GM18907 (cell line): ENCODE measurements around the gene ZNF212.
"Not testable (repeated sequence)": the region's sequence is repeated elsewhere in the genome, so short reads cannot be mapped to it uniquely, and the experiment has no call there.

Experiments used
- ATAC-seq: cut with Tn5 transposase; IDR thresholded peaks from one replicate; pipeline ENCODE4 v1.9.1; 2021; ENCODE audit warnings: mild to moderate bottlenecking, moderate library complexity; ENCODE audit not compliant: unreplicated experiment

Gene ZNF212

DNA sequence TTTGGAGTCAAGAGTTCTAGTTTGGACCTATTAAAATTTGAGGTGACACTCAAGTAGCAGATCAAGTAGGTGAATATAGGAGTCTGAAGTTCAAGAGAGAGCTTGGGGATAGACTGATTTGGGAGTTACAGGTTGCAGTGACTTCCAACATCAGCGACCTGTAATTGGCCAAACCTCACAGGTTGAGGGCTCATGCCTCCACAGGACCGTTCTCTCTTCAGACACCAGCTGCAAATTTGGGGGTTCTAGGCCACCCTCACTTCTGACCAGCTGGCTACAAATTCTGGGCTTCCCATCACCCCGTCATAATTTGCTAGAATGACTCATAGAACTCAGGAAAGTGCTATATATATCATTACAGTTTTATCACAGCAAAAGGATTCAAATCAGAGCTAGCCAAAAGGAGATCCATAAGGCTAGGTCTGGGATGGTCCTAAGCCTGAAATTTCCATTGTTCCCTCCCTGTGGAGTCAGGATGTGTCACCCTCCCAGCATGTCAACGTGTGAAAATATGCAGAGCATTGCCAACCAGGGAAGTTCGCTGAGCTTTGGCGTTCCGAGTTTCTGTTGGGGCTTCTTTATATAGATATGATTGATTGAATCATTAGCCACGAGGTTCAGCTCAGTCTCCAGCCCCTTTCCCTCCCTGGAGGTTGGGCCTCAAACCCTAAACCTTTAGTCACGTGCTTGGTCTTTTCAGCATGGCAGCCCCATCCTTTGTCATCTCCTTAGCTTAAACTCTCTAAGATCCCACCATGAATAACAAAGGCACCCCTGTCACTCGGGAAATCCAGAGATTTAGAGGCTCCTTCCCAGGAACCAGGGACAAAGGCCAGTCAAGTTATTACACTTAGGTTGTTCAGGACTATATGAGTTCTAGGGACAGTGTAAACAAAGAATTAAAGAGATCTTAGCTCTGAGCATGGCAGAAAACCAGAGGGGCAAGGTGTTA is 20.7 kb upstream of the ZNF212 start:
- no peak for ATAC-seq

DNA sequence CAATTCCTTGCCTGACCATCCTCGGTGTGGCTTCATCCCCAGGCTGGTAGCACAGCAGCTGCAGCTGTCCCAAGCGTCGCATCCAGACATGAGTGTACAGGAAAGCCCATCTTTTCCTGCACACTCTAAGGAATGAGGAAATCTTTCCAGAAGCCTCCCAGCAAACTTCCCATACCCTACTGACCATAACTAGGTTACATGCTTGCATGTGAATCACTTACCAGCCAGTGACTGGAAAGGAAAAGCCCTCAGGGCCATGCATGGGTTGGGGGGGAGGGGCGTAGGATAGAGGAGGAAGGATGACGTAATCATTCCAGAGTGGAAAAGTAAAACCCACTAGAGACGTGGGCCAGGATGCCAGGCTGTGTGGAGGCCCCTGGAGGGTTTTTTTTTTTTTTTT is 18.9 kb upstream of the ZNF212 start:
- ATAC-seq = no peak

DNA sequence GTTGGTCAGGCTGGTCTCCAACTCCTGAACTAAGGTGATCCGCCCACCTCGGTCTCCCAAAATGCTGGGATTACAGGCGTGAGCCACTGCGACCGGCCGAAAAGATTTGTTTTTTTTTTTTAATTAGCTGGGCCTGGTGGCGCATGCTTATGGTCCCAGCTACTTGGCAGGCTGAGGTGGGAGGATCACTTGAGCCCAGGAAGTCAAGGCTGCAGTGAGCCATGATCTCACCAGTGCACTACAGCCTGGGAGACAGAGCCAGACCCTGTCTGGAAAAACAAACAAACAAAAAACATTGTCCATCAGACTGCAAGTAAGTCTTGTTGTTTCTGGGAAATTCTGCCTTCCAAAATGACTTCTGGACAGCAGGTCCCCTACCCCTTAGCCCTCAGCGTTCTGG is 16.3 kb upstream of the ZNF212 start:
- ATAC-seq = no peak

DNA sequence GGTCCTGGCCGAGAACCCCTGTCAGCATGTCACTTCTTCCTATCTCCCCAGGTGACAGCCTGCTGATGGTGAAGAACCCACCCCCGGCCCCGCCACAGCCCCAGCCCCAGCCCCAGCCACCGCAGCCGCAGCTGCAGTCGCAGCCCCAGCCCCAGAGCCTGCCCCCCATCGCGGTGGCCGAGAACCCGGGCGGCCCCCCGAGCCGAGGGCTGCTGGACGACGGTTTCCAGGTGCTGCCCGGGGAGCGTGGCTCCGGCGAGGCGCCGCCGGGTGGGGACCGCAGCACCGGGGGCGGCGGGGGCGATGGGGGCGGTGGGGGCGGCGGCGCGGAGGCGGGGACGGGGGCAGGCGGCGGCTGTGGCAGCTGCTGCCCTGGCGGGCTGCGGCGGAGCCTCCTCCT is 15.7 kb upstream of the ZNF212 start:
- no peak for ATAC-seq

DNA sequence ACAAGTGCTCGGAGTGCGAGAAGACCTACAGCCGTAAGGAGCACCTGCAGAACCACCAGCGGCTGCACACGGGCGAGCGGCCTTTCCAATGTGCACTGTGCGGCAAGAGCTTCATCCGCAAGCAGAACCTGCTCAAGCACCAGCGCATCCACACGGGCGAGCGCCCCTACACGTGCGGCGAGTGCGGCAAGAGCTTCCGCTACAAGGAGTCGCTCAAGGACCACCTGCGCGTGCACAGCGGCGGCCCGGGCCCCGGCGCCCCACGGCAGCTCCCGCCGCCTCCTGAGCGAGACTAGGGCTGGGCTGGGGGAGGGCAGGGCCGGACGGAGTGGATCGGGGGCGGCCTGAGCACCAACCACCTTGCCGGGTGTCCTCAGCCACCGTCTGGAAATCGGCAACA is 15.1 kb upstream of the ZNF212 start:
- no peak for ATAC-seq

DNA sequence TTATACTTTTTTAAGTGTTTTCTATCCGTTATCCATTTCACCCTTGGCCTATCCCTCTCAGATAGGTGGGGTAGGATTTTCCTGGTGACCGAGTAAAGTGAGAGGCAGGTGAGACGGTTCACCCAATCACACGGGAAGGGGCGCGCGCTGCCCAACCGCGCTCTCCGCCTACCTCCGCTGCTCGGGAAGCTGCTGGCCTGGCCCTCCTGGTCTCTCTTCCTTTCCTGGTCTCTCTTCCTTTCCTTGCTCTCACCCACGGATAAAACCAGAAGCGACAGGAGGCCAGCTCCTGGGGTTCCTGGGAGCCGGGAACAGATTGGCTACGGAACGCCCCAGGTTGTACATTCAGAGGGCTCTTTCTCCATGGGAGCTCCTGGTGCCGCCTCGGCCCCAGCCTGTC is 14.3 kb upstream of the ZNF212 start:
- ATAC-seq = no peak

DNA sequence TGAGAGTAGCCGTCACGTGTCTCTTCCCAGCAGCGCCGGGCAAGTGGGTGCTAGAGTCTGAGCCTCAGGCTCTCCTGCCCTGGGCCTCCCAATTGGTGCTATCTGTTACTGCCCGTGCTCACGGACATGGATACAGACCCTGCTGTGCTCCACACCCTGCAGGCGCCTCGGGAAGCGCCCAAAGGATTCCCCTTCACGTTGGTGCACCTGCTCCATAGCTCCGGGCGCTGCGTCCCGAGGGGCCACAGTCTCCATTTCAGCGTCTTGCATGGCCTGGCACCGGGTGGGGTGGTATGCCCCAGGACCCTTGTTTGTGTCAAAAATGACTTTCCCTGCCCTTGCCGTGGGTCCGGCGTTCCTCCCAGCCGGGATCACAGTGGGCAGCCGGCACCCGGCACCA is 13.8 kb upstream of the ZNF212 start:
- no peak for ATAC-seq

DNA sequence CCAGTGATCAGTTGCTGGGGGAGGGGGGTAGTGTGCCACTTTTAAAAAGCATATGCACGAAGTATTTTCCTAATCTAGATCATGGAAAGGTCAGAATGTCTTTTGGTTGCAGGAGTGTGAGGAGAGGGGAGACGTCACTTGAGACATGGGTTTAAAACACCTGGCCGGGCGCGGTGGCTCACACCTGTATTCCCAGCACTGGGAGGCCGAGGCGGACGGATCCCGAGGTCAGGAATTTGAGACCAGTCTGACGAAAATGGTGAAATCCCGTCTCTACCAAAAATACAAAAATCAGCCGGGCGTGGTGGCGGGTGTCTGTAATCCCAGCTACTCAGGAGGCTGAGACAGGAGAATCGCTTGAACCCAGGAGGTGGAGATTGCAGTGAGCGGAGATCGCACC is 13.1 kb upstream of the ZNF212 start:
- ATAC-seq = not testable (repeated sequence)

DNA sequence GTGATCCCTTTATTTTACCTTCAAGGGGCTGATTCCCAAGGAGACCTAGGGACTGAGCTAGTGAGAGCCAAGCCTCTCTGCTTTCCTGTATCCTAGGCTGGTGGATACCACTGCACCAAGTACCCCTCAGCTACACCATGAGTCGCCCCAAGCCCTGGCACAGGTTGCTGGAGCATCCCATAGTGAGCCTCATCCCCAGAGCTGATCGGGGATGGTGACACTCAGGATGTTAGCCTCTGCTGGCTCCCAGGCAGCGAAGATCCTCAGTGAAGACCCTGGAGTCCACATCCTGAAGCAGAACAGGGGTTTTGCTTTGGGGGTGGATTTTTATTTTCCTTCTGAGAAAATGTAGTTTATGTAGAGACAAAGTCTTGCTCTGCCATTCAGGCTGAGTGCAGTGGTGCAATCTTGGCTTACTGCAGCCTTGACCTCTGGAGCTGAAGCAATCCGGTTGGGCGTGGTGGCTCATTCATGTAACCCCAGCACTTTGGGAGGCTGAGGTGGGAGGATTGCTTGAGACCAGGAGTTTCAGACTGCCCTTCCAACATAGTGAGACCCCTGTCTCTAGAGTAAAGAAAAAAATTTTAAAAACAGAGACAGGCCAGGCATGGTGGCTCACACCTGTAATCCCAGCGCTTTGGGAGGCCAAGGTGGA is 12.5 kb upstream of the ZNF212 start:
- no peak for ATAC-seq

DNA sequence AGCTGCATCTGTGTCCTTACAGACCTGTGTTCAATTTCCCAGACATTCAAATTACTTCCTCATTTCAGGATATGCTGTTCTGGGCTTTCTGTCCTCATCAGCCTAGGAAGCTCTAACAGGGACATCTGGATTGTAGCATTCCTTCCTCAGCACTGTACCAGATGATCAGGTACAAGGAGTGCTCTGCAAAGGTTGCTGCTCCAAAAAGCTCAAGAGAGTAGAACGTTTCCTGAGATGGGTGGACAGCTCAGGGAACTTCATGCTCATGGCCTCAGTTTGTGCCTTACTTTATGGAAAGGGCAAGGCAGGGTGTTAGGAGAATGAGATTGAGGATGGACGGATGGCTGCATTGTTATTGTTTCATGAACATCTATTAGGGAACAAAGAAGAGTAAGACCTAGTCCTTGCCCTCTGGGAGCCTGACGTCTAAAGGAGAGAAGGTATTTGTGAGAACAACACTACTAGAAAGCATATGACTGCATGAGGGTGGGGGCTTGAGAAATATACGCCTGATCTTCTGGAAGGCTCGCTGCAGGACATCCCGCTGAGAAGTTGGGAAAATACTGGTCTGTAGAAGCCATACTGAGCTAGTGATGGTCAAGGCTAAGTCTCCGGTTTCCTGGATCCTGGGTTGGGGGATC is 10.5 kb upstream of the ZNF212 start:
- ATAC-seq = no peak

DNA sequence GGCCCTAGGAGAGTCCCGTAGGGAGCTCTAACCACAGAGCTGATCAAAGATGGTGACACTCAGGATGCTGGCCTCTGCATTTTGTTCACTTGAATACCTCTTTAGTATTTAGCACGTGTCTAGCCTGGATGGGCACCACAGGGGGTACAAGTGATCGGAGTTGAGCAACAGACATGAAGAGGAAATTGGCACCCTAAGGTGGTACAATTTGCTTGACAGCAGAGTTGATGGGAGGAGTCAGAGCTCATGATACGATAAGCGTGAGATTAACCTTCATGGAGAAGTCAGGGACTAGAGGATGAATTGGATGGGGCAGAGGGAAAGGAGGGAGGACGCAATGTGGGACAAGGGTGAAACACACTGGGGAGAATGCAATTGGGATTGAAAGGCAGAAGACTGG is 9.9 kb upstream of the ZNF212 start:
- no peak for ATAC-seq

DNA sequence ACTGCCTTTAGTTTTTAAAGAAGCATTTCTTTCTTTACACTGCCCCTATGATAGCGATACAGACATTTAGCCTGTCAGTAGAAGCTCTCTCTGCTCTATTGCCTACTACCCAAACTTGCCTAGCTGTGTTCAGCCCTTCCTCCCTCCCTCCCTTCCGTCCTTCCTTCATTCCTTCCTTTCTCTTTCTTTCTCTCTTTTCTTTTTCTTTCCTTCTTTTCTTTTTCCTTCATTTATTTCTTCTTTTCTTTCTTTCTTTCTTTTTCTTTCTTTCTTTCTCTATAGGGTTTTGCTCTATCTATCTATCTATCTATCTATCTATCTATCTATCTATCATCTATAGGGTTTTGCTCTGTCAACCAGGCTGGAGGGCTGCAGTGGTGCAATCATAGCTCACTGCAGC is 7.1 kb upstream of the ZNF212 start:
- ATAC-seq = no peak

DNA sequence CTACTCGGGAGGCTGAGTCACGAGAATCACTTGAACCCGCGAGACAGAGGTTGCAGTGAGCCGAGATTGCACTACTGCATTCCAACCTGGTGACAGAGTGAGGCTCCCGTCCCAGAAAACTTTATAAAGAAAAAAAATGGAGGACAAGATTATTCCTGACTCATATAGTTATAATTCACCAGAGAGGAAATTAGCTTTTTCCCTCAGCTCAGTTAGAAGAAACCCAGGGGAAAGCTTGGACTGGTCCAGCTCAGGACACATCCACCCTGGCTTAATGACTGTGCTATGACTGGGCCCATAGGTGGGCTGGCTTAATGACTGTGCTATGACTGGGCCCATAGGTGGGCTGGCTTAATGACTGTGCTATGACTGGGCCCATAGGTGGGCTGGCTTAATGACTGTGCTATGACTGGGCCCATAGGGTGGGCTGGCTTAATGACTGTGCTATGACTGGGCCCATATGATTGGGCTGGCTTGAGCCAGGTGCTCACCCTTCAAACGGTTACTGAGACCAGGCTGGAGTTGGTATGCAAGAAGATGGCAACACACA is 5.7 kb upstream of the ZNF212 start:
- ATAC-seq = not testable (repeated sequence)

DNA sequence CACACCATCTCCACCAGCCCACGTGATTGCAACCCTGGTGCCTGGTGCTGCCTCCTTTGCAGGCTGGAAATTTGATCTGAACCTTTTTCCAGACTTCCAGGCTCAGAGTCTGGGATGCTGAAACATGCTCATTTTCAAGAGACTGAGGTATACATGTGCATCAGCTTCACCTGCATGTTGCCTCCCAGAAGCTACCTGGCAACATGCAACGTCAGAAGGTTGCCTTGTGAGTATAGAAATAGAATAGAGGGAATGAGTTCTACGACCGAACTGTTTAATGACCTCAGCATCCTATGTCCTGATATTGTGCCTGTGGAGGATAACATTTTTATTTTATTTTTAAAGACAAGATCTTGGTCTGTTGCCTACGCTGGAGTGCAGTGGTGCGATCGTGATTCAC is 1.9 kb upstream of the ZNF212 start:
- no peak for ATAC-seq

DNA sequence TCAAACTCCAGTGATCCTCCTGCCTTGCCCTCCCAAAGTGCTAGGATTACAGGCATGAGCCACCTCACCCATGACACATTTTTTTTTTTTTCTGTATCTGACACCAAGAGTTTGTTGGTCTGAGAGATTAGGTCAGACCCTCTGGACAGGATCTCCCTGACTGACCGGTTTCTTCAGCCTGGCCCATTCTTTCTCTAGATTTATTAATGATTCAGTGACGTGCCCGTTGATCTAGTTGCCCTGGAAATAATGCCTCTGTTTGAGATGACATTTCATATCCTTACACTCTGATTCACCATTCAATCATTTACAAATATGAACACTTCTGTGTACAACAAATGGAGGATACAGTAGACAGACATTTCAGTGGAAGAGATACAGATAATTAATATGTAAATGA is 1.4 kb upstream of the ZNF212 start:
- no peak for ATAC-seq

DNA sequence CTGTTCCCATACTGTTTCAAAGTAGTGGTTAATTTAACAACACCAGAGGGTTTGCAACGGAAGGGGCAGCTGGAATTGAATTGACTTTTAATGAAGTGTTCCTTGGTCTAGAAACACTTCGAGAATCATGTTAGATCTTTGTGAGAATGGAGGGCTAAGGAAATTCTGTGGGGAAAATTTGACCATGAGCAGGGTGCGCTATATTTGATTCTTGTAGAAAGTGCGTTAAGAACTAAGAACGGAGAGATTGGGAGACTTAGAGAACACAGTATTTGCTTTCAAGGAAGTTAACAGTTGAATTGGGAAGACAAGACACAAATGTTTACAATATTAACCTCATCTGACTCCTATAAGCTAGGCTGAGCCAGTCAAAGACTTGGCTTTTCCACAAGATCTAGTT is 1.2 kb downstream of the ZNF212 start:
- ATAC-seq = no peak

DNA sequence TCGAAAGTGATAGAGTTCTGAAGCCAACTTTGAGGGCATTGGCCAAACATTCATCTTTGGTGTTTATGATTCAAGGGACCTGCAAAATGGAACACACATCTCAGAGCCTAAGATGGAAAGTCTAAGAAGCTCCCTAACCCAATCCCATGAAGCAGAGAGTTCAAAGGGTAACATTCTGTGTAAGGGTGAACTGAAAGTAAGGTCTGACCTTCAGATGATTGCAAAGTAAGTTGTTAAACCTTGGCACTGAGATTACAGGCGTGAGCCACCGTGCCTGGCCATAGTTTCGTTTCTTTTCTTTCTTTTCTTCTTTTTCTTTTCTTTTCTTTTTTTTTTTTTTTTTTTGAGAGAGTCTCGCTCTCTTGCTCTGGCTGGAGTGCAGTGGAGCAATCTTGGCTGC is 2.2 kb downstream of the ZNF212 start:
- ATAC-seq = no peak

DNA sequence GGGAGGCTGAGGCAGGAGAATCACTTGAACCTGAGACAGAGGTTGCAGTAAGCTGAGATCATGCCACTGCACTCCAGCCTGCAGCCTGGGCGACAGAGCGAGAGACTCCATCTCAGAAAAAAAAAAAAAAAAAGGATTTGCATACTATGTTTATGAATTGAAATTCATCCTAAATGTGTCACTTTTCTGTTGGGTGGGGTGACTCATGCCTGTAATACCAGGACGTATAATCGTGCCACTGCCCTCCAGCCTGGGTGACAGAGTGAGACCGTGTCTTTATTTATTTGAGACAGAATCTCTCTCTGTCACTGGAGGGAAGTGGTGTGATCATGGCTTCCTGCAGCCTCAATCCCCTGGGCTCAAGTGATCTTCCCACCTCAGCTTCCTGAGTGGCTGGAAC is 5.8 kb downstream of the ZNF212 start:
- ATAC-seq = peak; percentile 69

DNA sequence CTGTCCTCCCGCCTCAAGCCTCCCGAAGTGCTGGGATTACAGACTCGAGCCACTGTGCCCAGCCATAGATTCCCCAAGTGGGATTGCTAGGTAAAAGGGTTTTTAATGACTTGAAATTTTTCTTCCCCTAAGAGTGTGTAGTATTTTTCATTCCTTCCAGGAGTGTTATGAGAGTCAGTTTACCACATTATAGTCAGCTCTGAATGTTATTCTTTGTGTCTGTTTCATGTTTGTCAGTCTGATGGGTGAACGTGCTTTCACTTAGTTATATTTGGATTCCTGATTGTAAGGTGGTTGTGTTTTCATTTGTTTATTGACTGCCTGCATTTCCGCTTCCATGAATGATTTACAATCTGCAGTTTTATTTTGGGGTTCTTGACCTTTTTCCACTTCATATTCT is 6.3 kb downstream of the ZNF212 start:
- ATAC-seq = peak; percentile 23

DNA sequence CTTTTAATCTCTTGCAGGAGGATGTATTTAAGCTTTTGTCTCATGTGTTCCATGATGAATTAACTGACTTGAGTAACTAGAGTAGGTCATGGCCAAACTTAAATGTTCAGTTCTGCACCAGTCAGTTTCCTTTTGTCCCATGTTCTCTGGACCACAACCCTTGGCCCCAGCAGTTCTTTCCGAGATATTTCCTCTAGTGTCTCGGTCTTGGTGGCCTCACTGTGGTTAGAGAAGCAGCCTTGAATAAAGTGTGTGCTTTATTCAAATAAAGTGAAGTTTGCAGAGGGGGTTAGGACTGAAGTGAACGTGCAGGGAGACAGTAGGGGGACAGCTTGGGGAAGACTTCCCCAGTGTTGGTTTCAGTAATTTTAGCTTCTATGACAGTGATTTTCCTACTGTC is 9.3 kb downstream of the ZNF212 start:
- ATAC-seq = no peak

DNA sequence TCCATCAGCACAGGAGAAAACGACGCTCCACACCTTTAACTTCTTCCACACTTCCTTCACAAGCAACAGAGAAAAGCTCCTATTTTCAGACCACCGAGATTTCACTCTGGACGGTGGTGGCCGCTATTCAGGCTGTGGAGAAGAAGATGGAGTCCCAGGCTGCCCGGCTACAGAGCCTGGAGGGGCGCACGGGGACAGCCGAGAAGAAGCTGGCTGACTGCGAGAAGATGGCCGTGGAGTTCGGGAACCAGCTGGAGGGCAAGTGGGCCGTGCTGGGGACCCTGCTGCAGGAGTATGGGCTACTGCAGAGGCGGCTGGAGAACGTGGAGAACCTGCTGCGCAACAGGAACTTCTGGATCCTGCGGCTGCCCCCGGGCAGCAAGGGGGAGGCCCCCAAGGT is 10.7 kb downstream of the ZNF212 start:
- not testable (repeated sequence) for ATAC-seq

DNA sequence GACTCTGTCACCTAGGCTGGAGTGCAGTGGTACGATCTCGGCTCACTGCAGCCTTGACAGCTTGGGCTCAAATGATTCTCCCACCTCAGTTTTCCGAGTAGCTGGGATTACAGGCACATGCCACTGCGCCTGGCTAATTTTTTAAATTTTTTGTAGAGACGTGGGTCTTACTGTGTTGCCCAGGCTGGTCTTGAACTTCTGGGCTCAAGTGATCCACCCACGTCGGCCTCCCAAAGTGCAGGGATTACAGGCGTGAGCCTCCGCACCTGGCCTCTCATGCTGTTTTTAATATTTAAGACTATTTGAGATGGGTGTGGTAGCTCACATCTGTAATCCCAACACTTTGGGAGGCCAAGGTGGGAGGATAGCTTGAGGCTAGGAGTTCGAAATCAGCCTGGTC is 12.1 kb downstream of the ZNF212 start:
- ATAC-seq = not testable (repeated sequence)
